Posterior cingulate gyrus (tissue), 11 donors: ENCODE data around the gene ASB18.
A peak's percentile ranks its signal among the peaks of the same experiment; 100 is the strongest.
"Not testable (repeated sequence)": the region's sequence is repeated elsewhere in the genome, so short reads cannot be mapped to it uniquely, and the experiment has no call there.

Source experiments
- DNase-seq, 10 donors: peaks; one replicate each; pipeline versions ENCODE4 v3.0.0 to v3.0.0-alpha.2; 2020 to 2021; ENCODE audit warnings: mixed read lengths in 3 of 10
- intact Hi-C: fragments of 100-400 bp; cut with DNase I; formaldehyde crosslinking; loops from one replicate; pipeline ENCODE4 v1.15.1; 2023

ASB18 gene, protein sequence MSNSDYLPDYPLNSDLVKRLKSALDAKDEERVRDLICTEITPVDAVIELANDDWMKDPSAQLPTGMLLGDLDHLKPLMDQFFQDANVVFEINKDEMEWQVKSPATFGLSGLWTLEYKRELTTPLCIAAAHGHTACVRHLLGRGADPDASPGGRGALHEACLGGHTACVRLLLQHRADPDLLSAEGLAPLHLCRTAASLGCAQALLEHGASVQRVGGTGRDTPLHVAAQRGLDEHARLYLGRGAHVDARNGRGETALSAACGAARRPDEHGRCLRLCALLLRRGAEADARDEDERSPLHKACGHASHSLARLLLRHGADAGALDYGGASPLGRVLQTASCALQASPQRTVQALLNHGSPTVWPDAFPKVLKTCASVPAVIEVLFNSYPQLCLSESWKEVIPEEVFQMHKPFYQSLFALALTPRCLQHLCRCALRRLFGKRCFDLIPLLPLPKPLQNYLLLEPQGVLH

DNA sequence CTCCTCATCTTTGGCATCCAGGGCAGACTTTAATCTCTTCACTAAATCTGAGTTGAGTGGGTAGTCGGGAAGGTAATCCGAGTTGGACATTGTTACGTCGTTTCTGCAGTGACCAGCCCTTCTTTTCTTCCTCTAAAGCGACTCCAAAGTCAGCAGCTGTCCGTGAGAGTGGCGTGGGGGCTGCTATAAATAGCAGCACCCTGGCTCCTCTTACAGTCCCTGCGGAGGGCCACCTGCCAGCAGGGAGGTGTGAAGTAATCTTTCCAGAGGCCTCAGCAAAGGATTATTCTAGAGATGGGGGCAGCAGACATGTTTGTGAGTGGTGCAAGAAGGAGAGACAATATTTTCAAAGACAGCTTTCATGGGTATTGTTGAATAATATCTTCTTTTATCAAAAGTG is at the start of gene ASB18:
ASB18 (minus strand) TSS at position 151 of the 400 bp plus-strand sequence; CDS start at position 90, 61 bp downstream.
- intact Hi-C loops: no loop called here
- DNase-seq: no peak

DNA sequence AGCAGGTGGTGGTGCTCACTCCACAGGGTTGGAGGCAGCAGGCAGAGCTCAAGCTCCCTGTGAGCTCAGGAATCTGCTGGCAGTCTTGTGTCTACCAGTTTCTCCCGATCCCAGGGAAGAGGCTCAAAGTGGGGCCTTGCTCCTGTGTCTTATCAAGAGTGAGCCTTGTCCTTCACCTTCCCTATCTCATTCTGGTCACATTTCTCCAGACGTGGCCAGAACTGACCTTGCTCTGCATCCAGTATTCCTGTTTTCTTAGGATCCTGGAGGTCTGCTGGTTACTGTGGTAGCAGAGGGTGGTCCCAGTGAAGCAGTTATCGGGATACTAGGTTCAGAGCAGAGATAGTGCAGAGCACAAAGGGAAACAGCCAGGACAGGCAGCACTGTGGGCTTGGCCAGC is 47.1 kb upstream of the ASB18 start:
- intact Hi-C loops: no loop called here
- DNase-seq: no peak

DNA sequence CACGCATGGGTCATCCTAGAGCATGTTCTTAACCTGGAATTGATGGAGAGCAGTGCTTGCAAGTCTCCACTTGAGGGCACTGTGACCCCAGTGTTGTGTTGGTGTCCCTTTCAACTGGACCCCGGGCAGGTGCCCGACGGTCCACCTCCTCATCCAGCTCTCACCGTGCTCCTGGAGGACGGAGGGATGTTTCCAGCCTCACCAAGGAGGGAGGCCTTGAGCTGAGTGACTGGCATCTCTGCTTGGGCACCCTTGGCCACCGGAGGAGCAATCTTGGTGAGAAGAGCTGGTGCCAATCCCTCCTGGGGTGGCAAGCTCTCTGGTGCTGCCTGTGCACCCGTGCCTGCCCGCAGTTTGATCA is 45.4 kb upstream of the ASB18 start:
- intact Hi-C loops: no loop called here
- peak in 4 of 10 donors; percentile 21 to 87 (median 39) for DNase-seq

DNA sequence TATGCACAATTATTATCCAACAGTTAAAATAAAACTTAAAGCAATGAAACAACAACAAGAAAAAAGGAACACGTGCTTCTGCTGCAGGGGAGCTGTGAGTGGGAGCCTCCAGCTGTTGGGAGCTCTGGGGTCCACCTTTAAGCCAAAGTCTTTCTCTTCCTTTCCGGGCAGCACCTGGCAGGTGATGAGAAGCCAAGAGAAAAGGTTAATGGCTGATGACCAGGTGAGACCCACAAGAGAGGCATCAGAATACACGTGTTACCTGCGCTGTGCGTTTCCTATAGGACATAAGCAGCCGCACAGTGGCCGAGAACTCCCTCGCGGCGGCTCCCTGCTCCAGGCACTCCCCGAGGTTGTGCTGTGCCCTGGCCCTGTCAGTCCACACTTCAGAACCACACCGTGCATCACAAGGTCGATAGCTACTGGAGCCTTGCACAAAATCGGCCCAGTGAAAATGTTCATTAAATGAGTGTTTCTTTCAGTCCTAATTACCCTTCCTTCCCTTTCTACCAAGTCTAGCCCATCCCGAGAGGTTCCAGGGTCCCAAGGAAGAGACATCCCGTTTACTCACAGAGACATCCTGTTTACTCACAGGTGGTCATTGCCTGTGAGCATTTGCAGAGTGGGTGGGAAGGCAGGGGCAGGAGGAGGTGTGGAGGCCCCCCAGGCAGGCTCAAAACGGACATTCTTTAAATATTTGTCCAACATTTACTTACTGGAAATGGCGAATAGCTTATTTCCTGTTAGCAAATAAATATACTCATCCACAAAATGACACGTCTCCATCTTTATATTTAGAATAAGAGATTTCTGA is 44.9 kb upstream of the ASB18 start:
- no peak for DNase-seq
- intact Hi-C loops: no loop called here

DNA sequence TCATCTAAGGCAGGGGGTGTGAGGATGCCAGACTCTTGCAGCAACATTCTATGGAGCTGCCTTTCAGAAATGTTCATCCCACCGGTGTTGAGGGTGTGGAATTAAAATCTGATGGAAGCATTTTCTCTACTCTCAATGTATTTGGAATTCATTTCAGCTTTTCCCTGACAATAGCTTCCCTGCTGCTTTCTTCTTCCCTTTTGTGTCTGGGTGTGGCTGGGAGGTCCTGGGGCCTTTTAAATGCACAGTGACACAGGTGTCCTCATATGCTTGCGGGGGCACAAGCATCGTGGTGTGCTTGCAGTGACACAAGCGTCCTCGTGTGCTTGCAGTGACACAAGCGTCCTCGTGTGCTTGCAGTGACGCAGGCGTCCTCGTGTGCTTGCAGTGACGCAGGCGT is 43.4 kb upstream of the ASB18 start:
- no peak for DNase-seq
- intact Hi-C loops: no loop called here

DNA sequence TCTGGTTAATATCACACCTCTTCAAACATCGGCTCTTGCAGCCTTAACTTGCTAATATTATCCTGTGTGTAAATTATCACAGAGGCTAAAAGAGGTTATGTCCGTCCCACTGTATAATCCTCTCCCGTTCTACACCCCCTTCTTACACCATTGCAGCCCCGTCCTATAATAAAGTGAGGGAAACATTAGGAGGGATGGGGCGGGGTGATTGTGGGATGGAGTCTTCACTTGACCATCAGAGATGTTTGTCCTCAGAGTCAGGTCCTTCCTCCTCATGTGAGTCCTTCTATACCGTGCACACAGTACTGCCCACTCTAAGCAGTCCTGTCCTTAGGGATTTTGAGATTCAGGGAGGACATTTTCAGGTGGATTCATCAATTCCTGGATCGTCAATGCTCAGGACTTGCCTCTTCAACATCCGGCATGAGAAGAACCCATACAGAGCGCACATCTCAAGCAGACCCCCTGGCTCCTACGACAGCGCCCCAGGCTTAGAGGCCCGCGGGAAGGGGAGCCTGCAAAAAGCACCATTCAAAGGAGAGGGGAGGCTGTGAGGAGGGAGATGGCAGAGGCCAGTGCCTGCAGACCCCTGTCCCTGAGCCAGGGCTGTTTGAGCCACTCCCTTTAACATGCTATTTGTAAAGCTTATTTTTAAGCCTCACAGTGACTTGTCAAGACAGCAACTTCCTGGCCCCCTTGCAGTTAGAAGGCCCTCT is 42.8 kb upstream of the ASB18 start:
- intact Hi-C loops: no loop called here
- DNase-seq: no peak

DNA sequence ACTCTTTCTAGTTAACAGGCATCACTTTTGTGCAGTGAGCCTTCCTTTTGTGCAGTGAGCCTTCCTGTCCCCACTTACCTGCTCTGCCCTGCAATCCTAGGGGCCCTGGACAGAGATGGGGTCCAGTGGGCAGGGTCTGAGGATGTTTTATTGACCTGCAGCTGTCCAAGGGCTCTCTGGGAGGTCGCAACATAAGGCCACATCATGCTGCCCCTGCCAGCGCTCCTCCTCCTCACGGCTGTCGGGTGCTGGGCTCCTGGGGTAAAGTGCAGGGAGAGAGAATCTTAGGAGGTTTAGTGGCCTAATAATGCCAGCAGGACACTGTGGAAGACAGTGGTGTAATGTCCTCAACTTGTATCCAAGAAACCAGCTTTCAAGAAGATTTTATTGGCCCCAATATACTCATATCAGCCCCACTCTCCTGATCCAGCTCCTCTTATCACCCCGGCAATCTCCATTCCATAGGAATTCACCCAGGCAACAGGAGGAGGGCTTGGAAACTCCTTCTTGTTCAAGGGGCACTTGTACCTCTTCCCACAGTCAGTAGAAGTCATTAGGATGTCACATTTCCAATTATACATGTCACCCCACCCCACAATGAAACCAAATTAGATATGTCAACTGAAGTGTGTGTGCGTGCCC is 41.9 kb upstream of the ASB18 start:
- no peak for DNase-seq

DNA sequence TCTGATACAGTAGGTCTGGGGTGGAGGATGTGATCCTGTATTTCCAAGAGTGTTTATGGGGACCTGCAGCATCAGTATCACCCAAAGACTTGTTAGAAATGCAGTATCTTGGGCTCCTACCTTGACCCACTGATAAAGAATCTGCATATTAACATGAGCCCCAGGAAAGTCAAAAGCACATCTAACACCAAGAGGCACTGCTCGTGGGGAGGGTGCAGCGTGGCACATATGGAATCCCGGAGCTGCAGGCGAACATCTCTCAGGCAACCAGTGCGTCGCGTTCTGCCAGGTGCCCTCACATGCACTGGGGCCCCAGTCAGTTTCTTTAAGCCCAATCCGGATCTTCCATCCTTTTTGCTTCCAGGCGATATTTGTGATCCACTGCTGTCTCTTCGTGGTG is 41.3 kb upstream of the ASB18 start:
- intact Hi-C loops: no loop called here
- DNase-seq: no peak

More for the DNA sequence above, 41.9 kb upstream of the ASB18 start:
- intact Hi-C loops: no loop called here

DNA sequence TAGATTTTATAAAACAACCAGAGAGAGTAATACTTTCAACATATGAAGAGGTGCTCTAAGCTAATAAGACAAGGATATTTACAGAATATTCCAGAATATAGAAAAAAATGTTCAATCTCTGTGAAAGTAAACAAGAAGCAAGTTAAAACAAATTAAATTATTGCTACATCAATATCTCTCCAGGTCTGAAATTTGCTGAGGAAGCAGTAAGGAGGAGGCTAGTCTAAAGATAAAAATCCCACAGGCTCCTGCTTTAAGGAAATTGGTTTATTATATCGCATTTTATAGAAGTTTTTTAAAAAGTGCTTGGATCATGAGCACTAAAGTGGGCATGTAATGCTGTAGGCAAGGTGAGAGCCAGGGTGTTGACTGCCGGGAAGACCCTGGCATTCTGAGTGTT is 39.7 kb upstream of the ASB18 start:
- no peak for DNase-seq
- intact Hi-C loops: no loop called here

DNA sequence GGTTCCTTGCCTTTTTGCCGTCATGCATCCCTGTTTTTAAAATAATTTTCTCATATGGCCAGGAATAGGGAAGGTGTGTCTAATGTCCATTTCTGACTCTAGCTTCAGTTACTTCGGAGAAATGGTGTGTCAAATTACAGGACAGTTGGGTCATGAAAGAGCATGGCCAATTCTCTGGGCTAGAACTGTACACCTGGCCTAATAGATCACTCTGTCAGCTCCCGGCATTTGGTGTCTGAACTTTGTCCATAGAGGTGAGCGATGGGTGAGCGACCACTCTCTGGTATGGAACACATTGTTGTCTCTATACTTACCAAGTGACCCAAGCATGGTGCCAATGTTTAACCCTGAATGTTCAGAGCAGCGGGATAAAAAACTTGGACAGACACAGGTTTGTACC is 38.3 kb upstream of the ASB18 start:
- intact Hi-C loops: no loop called here

DNA sequence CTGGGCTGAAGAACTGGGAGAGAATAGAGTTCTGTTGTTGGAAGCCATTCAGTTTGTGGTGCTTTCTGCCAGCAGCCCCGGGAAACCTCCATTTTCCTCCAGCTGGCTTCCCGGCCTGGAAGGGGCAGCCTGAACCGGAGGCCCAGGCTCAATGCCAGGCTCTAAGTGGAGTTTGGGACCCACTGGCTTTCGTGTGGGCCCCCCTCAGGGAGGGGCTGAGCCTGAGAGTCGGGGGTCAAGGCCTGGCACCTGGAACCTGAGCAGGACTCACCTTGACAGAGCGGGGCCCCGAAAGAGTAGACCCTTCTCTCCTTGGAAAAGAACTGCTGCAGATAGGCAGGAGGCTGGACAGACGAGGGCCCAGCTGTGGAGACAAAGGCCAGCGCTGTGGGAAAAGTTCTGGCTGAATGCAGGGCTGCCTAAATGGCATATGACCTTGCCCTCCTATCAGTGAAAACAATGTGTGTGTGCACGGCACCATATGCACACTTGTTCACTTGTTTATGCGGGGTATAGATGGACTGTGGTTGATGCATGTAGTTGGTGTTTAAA is 34.8 kb upstream of the ASB18 start:
- intact Hi-C loops: no loop called here
- peak in 1 of 10 donors; percentile 70 for DNase-seq

More for the DNA sequence above, 38.3 kb upstream of the ASB18 start:
- DNase-seq: no peak

DNA sequence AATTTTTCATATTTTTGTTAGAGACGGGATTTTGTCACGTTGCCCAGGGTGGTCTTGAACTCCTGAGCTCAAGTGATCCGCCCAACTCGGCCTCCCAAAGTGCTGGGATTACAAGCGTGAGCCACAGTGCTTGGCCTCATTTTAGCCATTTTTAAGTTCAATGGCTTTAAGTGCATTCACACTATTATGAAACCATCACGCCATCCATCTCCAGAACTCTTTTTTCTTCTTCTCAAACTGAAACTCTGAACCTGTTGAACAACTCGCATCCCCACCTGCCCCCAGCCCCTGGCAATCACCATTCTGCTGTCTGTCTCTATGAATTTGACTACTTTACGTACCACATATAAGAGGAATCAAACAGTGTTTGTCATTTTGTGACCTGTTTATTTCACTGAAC is 31.3 kb upstream of the ASB18 start:
- peak in 1 of 10 donors; percentile 12 for DNase-seq
- intact Hi-C loops: no loop called here

DNA sequence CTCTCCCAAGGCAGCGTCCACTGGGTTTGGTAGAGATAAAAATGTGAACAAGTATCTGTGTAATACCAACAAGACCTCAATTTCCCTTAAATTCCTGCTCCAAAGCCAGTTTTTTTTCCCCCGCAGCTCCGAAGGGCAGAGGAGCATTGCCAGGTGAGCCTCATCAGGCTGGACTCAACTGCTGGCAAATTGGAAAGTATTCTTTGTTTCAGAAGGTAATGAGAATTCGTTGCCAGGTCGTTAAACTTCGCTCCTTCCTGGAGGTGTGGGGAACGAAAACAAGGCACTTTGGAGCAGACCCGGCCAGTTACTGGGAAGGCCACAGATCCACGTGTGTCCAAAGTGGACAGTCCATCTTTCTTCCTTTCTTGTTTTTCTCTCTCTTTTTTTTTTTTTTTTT is 30.4 kb upstream of the ASB18 start:
- DNase-seq: peak in 1 of 10 donors; percentile 12

DNA sequence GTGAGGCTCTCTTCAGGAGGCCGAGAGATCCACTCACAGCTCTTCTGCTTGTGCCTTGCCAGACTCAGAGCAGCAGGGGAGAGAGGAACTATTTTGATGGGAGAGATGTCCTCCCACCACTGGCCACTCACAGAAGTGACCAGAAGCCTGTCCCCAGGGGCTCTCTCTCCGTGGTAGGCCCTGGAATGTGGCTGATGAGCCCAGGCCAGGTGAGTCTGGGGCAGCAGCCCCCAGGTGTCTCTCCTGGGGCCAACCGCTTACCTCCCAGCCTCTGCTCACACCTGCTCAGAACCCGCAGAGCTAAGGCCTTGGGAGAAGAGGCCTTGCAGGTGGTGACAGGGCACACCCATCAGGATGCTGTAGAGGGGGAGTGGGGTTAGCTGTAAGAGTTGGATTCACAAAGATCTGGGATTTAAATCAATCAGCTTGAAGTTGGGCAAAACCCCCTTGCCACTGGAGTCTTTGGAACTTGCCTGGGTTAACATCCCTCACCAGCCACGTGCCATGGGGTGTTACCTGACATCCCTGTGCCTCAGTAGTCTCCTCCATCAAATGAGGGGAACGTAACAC is 29.1 kb upstream of the ASB18 start:
- intact Hi-C loops: no loop called here
- DNase-seq: no peak

More for the DNA sequence above, 30.4 kb upstream of the ASB18 start:
- intact Hi-C loops: no loop called here

DNA sequence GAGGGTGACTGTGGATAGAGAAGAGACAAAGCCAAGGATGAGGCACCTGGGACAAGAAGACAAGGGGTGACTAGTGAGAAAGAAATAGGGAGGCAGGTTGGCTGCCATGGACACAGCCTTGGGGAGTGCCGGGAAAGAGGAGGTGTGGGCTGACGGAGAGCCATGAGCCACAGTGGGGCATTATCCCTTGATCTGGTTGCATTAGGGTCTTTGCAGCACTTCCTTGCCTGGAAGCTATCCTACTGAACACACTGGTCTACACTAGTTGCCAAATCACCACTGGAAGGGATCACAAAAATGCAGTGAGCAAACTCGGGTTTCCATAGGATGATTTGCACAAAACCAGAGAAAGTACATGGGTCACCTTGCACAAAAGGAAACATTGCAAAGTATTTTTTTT is 27.7 kb upstream of the ASB18 start:
- DNase-seq: peak in 1 of 10 donors; percentile 42
- intact Hi-C loops: no loop called here

DNA sequence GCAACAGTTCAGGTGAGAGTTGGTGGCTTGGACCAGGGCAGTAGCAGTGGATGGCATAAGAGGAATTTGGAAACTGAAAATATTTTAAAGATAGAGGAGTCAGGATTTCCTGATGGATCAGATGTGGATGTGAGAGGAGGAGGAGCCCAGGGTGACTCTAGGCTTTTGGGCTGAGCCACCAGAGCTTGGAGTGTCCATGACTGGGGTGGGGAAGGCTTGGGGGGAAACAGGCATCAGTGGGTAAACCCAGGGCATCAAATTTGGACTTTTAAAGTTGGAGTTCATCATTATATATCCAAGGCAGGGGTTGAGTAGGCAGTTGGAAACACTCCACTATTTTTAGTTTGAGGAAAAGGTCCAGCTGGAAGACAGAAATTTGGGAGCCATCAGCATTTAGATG is 27.3 kb upstream of the ASB18 start:
- peak in 1 of 10 donors; percentile 8 for DNase-seq
- intact Hi-C loops: no loop called here

DNA sequence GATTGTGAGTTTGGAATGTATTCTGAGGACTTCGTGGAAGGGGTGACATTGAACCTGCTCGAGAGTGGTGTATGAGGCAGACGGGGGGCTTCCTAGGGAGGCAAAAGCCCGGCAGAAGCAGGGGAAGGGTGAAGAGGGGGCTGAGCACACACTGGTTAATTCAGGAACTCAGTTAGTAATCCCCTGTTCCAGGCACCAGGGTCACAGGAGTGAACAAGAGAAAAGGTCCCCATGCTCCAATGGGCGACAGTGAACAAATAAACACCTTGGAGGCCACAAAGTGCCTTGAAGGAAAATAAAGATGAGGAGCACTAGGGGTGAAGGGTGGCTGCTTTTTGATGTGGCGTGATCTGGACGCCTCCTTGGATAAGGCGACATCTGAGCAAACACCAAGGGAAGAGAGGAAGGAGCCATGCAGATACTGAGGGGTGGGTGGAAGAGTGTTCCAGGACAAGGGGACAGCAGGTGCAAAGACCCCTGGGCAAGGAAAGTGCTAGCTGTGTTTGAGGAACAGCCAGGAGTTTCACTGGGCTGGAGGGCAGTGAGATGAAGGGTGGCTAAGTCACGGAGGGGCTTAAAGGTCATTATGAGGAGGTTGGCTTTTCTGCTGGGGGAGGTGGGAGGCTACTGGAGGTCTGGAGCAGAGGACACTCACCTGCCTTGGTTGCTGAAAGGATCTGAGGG is 26.7 kb upstream of the ASB18 start:
- peak in 1 of 10 donors; percentile 24 for DNase-seq
- intact Hi-C loops: no loop called here

DNA sequence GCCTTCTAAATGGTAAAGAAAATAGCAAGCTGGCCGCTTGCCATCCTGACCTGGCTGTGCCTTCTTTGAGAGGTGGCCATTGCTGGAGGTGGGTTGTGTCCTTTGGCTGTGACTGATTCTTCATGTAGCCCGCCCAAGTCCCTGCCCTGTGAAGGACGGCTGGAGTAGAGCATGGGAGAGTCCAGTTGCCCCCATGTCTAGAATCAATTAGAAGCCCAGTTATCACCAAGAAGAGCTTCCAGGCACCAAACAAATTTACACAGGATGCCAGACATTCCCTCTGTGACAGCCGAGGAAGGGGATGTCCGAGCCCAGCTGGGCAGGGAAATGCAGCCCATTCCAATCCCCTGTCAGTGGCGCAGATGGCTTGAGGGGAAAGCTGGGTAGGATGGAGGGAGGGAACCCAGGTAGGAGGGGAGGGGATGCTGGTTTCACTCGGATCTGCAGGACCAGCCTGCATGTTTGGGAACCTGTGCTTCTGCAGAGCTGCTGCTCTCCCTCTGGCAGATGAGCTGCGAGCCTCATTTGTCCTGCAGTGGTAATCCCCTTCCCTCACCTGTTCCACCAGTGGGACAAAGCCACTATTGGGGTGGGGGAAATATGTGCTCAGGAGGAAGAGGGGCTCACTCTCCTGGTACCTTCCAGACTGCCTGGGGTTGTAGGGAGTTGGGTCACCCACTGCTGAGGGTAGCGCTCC is 25.7 kb upstream of the ASB18 start:
- DNase-seq: no peak
- intact Hi-C loops: no loop called here

DNA sequence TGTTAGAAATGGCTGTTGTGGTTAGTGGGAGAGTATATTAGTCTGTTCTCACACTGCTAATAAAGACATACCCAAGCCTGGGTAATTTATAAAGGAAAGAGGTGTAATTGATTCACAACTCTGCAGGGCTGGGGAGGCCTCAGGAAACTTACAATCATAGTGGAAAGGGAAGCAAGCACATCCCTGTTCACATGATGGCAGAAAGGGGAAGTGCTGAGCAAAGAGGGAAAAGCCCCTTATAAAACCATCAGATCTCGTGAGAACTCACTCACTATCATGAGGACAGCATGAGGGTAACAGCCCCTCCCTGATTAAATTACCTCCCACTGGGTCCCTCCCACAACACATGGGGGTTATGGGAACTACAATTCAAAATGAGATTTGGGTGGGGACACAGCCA is 24.2 kb upstream of the ASB18 start:
- intact Hi-C loops, DNase-seq: not testable (repeated sequence)
